Renal cortex interstitium (tissue), 15 donors: ENCODE results near the gene WIF1. TPM values are rescaled to one million over a fixed set of nuclear protein-coding genes. Genes with fewer than 3 reads are reported as not detected.

Experiments used
- DNase-seq, 11 donors: peaks; one replicate each; pipeline ENCODE4 v3.0.0-alpha.2; 2013; ENCODE audit warnings: low read depth in 9 of 11, low spot score in 4 of 11; ENCODE audit errors: extremely low read depth in 1 of 11
- long read RNA-seq, 16 experiments: transcript quantifications; one replicate each; lab custom pipeline, GENCODE V29; 2026
- polyA plus RNA-seq, 3 donors: library from polyadenylated mRNA; unstranded; fragments of 120-200 nt; gene quantifications; one replicate each; pipeline ENCODE4 v1.2.1, GENCODE V29; 2013; ENCODE audit not compliant: insufficient read length in 3 of 3

The WIF1 gene, protein sequence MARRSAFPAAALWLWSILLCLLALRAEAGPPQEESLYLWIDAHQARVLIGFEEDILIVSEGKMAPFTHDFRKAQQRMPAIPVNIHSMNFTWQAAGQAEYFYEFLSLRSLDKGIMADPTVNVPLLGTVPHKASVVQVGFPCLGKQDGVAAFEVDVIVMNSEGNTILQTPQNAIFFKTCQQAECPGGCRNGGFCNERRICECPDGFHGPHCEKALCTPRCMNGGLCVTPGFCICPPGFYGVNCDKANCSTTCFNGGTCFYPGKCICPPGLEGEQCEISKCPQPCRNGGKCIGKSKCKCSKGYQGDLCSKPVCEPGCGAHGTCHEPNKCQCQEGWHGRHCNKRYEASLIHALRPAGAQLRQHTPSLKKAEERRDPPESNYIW
- polyA plus RNA-seq = 1 to 10 TPM; 2.5 to 3.2 (median 3.0) TPM
- long read RNA-seq, donor 1 = 0 reads
- long read RNA-seq, donor 2, partial matches to known transcripts = 0 of 1 reads
- long read RNA-seq, donor 2, other reads (novel, unspliced or antisense) = 0 of 1 reads
- long read RNA-seq, donor 3, partial matches to known transcripts = 73 of 78 reads
- long read RNA-seq, donor 3, other reads (novel, unspliced or antisense) = 5 of 78 reads
- long read RNA-seq, donor 4 = 0 reads
- long read RNA-seq, donor 5 = 0 reads
- long read RNA-seq, donor 6 = 0 reads
- long read RNA-seq, donor 7 = 0 reads
- long read RNA-seq, donor 8 = 0 reads
- long read RNA-seq, donor 9 = 0 reads
- long read RNA-seq, donor 10 = 0 reads
- long read RNA-seq, donor 11 = 0 reads
- long read RNA-seq, donor 12, partial matches to known transcripts = 0 of 1 reads
- long read RNA-seq, donor 12, other reads (novel, unspliced or antisense) = 0 of 1 reads
- long read RNA-seq, donor 13 = 0 reads
- long read RNA-seq, donor 14 = 0 reads
- long read RNA-seq, donor 15 = 0 reads
- long read RNA-seq, donor 16, partial matches to known transcripts = 0 of 1 reads
- long read RNA-seq, donor 16, other reads (novel, unspliced or antisense) = 0 of 1 reads

DNA sequence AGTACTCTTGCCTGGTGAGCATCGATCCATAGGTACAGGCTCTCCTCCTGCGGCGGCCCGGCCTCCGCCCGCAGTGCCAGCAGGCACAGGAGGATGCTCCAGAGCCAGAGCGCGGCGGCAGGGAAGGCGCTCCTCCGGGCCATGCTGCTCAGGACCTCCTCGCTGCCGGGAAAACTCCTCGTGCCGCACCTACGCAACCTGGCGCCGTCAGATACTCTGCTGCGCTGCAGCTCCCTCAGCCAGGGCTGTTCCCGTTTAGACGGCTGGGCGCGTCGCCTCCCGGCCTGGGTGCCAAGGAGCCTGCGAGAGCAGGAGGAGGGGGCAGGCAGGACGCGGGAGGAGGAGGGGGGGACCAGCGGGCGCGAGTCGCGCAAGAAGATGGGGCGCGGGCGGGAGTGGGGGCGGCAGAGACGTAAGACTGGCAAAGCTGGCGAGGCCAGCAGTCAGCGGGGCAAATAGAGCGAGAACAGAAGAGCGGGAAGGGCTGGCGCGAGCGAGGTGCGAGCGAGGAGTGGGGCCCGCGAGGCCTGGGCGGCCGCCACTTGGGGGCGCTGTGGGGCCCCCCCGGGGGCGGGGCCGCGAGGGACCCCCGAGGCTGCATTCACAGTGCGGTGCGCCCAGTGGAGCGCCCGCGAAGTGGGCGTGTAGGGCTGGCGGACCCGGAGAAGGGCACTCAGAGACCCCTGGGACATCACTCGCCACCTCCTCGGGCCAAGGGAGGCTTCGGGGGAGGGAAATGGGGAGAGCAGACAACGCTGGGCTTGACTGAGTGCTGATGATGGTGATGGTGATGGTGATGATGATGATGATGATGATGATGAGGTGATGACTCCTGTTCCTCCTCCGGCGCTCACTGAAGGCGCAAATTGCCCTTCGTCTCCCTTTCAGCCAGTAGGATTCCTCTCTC is at the start of gene WIF1:
TSS of gene WIF1 (minus strand) at position 257 of the 907 bp plus-strand sequence. CDS start at position 143, 114 bp downstream.
- DNase-seq = peak in 5 of 11 donors; percentile 9 to 34 (median 17)

DNA sequence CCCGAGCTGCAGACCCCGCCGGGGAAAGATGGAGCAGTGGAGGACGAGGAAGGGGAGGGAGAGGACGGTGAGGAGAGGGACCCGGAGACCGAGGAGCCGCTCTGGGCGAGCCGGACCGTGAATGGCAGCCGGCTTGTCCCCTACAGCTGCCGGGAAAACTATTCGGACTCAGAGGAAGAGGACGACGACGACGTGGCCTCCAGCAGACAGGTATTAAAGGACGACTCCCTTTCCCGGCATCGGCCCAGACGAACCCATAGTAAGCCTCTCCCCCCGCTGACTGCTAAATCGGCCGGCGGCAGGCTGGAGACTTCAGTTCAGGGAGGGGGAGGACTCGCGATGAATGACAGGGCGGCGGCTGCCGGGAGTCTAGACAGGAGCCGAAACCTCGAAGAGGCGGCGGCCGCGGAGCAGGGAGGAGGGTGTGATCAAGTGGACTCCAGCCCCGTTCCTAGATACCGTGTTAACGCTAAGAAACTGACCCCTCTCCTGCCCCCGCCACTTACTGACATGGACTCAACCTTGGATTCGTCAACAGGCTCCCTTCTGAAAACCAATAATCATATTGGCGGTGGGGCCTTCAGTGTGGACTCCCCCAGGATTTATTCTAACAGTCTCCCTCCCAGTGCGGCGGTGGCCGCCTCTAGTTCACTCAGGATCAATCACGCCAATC is 49.2 kb upstream of the WIF1 start:
- DNase-seq = peak in 7 of 11 donors; percentile 26 to 46 (median 35)

DNA sequence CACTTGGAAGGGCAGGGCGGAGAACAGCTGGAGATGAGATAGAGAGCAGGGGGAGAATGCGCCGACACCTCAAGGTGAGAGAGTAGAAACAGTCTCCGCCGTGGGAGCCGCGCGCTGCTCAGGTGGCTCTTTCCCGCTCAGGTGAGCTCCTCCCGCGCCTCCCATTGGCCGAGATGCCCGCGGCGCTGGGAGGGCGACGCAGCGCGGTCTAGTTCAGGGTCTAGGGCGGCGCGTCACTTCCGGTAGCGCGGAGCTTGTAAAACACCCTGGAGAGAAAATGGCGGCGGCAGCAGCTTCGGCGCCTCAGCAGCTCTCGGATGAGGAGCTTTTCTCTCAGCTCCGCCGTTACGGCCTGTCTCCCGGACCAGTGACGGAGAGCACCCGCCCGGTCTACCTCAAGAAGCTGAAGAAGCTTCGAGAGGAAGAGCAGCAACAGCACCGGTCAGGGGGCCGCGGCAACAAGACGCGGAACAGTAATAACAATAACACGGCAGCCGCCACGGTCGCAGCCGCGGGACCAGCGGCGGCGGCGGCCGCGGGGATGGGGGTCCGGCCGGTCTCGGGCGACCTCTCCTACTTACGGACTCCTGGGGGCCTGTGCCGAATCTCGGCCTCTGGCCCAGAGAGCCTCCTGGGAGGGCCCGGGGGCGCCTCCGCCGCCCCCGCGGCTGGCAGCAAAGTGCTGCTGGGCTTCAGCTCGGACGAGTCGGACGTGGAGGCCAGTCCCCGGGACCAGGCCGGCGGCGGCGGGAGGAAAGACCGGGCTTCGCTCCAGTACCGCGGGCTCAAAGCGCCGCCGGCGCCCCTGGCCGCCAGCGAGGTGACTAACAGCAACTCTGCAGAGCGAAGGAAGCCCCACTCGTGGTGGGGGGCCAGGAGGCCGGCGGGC is 48.5 kb upstream of the WIF1 start, which contains the start of gene LEMD3:
TSS of gene LEMD3 (plus strand) at position 264 of the 889 bp plus-strand sequence. CDS start at position 278, 14 bp downstream.
- DNase-seq = peak; percentile 86 to 95 (median 93)

DNA sequence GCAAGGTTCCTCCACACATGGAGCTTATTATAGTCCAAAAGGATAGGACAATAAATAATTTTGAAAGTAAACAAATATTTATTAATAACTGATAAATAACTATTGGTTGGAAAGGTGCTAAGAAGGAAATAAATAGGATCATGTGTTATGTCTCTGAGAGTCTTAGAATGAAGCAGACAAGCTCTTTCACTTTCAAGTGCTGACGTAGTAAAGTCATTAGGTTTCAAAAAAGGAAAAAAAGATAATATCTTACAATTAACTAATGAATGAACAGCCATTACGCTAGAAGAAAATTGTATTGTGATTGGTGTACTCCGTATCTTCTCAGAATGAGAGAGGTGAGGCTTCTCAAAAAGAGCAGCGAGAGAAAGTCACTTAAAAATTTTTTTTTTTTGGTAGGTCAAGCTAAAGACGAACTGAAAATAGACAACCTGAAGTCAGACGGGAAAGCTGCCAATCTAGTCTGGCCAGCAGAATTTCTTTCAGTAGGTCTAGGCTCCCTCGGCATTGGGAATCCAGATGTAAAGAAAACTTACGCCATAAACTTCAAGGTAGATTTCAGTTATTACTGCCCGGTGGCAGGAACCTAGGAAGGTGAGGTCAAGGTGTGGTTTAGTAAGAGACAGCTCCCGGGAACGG is 47.7 kb upstream of the WIF1 start:
- DNase-seq = no peak

DNA sequence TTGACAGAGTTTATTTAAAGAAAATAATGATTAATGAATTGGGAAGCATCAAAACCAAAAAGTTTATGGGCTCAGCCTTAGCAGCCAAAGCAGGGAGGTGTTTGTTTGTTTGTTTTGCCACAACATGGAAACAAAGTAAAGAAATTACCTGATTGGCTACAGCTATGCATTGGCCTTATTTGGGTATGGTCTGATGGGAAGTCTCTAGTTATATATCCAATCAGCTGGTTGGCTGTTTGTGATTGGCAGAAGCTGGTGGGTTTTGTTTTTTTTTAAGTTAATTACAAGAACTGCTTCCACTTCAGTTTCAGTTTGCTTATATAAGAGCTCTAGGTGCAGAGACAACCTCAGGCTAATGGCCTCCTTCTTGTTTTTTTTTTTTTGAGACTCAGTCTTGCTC is 43.7 kb upstream of the WIF1 start:
- DNase-seq = no peak

DNA sequence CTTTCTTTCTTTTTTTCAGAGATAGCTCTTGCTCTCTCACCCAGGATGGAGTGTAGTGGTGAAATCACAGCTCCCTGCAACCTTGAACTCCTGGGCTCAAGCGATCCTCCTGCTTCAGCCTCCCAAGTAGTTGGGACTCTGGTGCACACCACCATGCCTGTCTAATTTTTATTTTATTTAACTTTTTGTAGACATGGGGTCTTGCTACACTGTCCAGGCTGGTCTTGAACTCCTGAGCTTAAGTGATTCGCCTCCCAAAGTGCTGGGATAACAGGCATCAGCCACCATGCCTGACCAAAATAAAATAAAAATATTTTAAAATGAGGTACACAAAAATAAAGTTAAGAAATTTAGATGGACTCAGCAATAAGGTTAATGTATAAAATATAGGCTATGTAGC is 43.1 kb upstream of the WIF1 start:
- DNase-seq = no peak

DNA sequence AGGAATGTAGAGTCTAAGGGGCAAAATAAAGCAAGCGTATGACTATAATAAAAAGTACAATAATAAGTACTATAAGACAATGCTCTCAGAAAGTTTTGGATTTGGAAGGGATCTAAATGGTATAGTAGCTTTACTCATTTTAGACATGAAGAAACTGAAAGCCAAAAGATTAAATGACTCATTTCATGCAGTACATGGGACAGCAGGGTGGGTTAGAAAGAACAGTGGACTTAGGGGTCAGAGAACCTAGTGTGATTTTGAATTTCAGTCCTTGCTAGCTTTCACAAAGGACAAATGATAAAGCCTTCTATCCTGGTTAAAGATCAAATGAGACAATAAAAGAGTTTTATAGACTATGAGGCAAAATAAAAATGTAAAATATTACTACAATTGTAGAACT is 41.5 kb upstream of the WIF1 start:
- DNase-seq = no peak

DNA sequence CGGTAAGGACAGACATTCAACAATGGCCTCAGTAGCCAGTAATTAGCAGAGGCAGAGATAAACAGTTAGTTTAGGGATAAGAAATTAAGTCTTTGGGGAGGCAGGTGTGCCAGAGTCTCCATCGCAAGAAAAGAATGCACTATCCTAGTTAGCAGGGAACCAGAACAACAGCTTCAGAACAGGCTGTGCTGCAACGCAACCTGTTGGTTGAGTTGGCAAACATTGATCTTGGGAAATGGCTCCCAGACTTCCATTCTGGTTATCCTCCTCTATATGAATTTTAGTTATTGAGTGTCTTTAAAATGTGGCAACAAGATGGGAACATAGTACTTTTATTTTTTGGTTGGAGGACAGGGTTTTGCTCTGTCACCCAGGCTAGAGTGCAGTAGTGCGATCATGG is 36.0 kb upstream of the WIF1 start:
- DNase-seq = no peak

DNA sequence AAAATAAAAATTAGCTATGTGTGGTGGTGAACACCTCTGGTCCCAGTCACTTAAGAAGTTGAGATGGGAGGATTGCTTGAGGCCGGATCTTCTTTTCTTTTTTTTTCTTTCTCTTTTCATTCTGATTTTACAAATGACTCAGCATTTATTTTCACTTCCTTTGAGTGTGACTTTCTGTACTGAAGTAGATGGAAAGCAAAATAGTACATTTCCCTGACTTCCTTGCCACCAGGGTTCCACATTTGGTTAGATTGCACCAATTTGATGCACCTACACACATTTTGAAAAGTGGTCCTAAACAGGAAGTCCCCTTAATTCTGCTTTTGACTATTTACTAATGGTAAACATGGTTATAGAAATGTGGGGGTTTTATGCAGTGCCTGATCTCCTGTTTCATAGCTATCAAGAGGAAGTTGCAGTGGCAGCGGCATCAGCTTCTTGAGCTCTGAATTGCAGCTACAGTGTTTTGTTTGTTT is 35.3 kb upstream of the WIF1 start:
- no peak for DNase-seq

DNA sequence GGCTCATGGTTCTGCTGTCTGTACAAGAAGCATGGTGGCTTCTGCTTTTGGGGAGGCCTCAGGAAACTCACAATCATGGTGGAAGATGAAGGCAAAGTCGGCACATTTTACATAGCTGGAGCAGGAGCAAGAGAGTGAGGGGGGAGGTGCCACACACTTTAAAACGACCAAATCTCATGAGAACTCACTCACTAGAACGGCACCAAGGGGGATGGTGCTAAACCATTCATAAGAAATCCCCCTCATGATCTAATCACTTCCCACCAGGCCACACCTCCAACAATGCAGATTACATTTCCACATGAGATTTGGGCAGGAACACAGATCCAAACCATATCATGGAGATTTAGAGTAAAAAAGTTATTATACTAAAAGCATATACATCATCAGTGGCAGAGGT is 34.7 kb upstream of the WIF1 start:
- no peak for DNase-seq

DNA sequence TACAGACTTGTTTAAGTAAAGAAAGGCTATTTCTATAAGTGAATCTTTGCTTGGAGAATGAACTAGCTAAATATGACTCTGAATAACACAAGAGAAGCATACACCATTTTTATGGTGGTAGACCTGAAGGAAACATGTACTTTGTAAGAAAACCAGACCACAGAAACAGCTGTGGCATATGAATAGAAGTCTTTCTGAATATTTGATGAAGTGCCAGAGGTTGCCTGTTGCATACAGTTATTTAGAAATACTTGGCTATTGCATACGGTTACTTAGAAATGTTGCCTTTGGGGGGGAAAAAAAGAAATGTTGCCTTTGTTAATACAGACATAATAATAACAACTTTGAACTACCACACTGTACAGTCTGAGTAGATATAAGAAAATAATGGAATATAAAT is 31.5 kb upstream of the WIF1 start:
- no peak for DNase-seq

DNA sequence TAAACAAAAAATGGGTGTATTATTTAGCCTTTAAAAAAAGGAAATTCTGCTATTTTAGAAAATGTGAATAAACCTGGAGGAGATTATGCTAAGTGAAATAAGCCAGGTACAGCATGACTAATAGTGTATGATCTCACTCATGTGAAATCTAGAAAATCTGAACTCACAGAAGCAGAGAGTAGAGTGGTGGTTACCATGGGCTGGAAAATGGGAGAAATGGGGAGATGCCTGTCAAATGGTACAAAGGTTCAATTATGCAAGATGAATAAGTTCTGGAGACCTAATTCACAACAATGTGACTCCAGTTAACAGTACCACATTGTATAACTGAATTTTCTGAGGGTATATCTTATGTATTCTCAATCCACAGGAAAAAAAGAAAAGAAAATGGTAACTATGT is 30.9 kb upstream of the WIF1 start:
- no peak for DNase-seq

DNA sequence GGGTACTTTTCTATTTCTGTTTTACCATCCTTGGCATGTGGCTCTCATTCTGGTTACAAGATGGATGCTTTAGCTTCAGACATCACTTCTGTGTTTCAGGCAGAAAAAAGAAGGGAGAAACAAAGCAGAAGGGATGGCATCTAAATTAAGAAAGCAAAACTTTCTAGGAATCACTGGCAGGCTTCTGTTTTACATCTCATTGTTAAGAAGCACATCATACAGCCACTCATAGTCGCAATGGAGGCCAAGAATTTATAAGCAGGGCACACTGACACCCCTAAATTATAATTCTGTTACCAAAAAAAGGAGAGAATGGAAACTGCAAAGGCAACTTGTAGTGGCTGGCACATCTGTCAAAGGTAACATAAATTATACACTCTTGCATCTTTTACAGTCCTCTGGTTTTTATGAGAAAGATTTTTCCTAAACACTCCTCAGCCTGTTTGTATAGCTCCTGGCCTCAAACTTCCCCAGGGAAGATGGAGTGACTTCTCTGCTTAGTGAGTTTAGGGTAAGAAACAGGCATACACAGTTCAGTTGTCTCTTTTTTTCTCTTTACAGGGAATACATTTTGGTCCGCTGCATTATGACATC is 26.3 kb upstream of the WIF1 start:
- DNase-seq = no peak

DNA sequence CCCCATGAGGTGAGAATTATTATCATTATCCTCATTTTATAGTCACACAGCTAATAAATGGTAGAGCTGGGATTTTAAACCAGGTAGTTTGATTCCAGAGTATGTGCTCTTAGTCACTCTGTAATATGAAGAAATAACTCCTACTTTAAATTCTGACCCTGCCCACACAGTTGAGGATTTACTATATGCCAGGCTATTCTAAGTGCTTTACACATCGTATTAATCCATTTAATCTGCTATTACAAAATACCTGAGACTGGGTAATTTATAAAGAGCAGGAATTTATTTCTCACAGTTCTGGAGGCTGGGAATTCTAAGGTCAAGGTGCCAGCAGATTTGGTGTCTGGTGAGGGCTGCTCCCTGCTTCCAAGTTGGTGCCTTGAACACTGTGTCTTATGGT is 19.6 kb upstream of the WIF1 start:
- no peak for DNase-seq

DNA sequence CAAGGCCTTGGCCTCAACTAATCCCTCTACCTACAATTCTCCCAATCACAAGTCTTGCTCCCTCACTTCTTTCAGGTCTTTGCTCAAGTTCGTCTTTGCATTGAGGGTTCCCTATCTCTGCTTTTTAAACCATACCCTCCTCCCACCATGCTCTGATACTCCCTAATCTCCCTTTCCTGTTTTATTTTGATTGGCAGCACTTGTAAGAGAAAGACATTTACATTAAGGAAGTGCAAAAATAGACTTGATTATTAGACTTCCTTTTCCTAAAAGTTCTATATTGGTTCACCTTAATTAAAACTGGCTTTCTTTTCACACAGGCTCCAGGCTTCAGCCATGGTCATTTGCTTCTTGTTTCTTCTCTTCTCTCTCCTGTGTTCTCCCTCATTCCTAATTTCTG is 18.3 kb upstream of the WIF1 start:
- DNase-seq = no peak

DNA sequence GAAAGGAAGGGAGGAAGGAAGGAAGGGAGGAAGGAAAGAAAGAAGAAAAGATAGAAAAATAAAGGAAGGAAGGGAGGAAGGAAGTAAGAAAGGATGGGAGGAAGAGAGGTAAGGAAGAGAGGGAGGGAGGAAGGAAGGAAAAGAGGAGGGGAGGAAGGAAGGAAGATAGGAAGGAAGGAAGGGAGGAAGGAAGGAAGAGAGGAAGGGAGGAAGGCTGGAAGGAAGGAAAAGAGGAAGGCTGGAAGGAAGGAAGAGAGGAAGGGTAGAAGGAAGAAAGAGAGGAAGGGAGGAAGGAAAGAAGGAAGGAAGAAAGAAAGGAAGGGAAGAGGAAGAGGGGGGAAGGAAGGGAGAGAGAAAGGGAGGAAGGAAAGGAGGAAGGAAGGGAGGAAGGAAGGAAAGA is 12.8 kb upstream of the WIF1 start:
- DNase-seq = no peak
